OCI-LY3 (cell line): ENCODE results near the gene TPM4.

Source experiments
- CTCF ChIP-seq: fragments of 200-600, 300-600 bp; sonication (generic); IDR thresholded peaks from 2 replicates; pipeline ENCODE4 v1.5.1; 2014; ENCODE audit warnings: antibody characterized with exemption, low read length, low read depth
- EZH2phosphoT487 ChIP-seq: fragments of 200-600 bp; shearing (Covaris generic); IDR thresholded peaks from 2 replicates; pipeline ENCODE4 v1.6.1; 2018; ENCODE audit warnings: antibody characterized with exemption, mixed run types, low read depth

- TF ChIP-seq CTCF (no peak), EZH2phosphoT487 (no peak)
These were observed 2.3 kb upstream of the TPM4 start for GRCh38 chr19:16073988-16074387.
